ENCODE measurements around the gene CDH23. TPM values are rescaled to one million over a fixed set of nuclear protein-coding genes. Genes with fewer than 3 reads are reported as not detected.

Gene CDH23
- polyA plus RNA-seq, 1 donor (not counting 4 experiments of a cell fraction or from before 2014, with no cell fraction given), result 0.01 TPM

- DNase-seq (ENCODE audit: low read depth, low spot score), result no peak
- dilution Hi-C loops (cut with MboI; ENCODE audit: extremely low pct_ligation_motif_present, low sequenced_read_pairs), result no loop called here
- Histone ChIP-seq H3K9me3 (ENCODE audit: control insufficient read depth, low read depth, low read length) (no peaks in the 10 kb centered on the region), H3K4me3 (ENCODE audit: control insufficient read depth in 2 of 3, extremely low read depth in 1 of 3, insufficient read depth in 2 of 3, low read depth in 1 of 3, low read length in 3 of 3) (no peak overlapping the region), H2AFZ (ENCODE audit: control insufficient read depth, low read length) (no peak overlapping the region), H3K79me2 (ENCODE audit: control insufficient read depth, insufficient read depth, low read length) (no peaks in the 10 kb centered on the region), H3K9ac (ENCODE audit: control insufficient read depth, extremely low read depth, insufficient read depth, low read length) (no peak overlapping the region), H3K27me3 (ENCODE audit: control insufficient read depth, extremely low read depth, insufficient read depth, low read length) (no peaks in the 10 kb centered on the region), H4K20me1 (ENCODE audit: control insufficient read depth, extremely low read depth, insufficient read depth, low read length) (no peaks in the 10 kb centered on the region), H3K4me2 (ENCODE audit: control insufficient read depth, extremely low read depth, insufficient read depth, low read depth, low read length) (no peak overlapping the region), H3K9me1 (ENCODE audit: control insufficient read depth, extremely low read depth, insufficient read depth, low read length) (no peaks in the 10 kb centered on the region), H3K36me3 (ENCODE audit: control insufficient read depth in 2 of 2, extremely low read depth in 1 of 2, insufficient read depth in 2 of 2, low read length in 2 of 2) (no peaks in the 10 kb centered on the region), H3K4me1 (ENCODE audit: control insufficient read depth, extremely low read depth, insufficient read depth, low read length) (no peaks in the 10 kb centered on the region), H3K27ac (ENCODE audit: control insufficient read depth, insufficient read depth, low read length) (no peak overlapping the region)
- FAIRE-seq, result no peak
- TF ChIP-seq EZH2 (IDR thresholded peaks at IDR 0.05; ENCODE audit: low read length) (no peak), CTCF (optimal IDR thresholded peaks at IDR 0.05 in 1 of 3, IDR thresholded peaks at IDR 0.05 in 1 of 3, conservative IDR thresholded peaks at IDR 0.05 in 1 of 3; ENCODE audit: extremely low read depth in 1 of 3, insufficient read depth in 2 of 3, low read length in 3 of 3) (no peak)
Observed at GRCh38 chr10:71380841-71381240, 15.9 kb upstream of the CDH23 start.

- TF ChIP-seq CTCF (optimal IDR thresholded peaks at IDR 0.05 in 1 of 3, IDR thresholded peaks at IDR 0.05 in 1 of 3, conservative IDR thresholded peaks at IDR 0.05 in 1 of 3; ENCODE audit: extremely low read depth in 1 of 3, insufficient read depth in 2 of 3, low read length in 3 of 3), result no peak
- no peak for TF ChIP-seq EZH2 (IDR thresholded peaks at IDR 0.05; ENCODE audit: low read length)
- Histone ChIP-seq H4K20me1 (ENCODE audit: control insufficient read depth, extremely low read depth, insufficient read depth, low read length) (no peaks in the 10 kb centered on the region), H3K27me3 (ENCODE audit: control insufficient read depth, extremely low read depth, insufficient read depth, low read length) (no peaks in the 10 kb centered on the region), H3K36me3 (ENCODE audit: control insufficient read depth in 2 of 2, extremely low read depth in 1 of 2, insufficient read depth in 2 of 2, low read length in 2 of 2) (no peaks in the 10 kb centered on the region), H3K9me1 (ENCODE audit: control insufficient read depth, extremely low read depth, insufficient read depth, low read length) (no peaks in the 10 kb centered on the region), H3K79me2 (ENCODE audit: control insufficient read depth, insufficient read depth, low read length) (no peaks in the 10 kb centered on the region), H3K9ac (ENCODE audit: control insufficient read depth, extremely low read depth, insufficient read depth, low read length) (no peak overlapping the region), H3K27ac (ENCODE audit: control insufficient read depth, insufficient read depth, low read length) (no peak overlapping the region), H3K9me3 (ENCODE audit: control insufficient read depth, low read depth, low read length) (no peaks in the 10 kb centered on the region), H2AFZ (ENCODE audit: control insufficient read depth, low read length) (no peak overlapping the region), H3K4me1 (ENCODE audit: control insufficient read depth, extremely low read depth, insufficient read depth, low read length) (no peaks in the 10 kb centered on the region), H3K4me2 (ENCODE audit: control insufficient read depth, extremely low read depth, insufficient read depth, low read depth, low read length) (no peak overlapping the region), H3K4me3 (ENCODE audit: control insufficient read depth in 2 of 3, extremely low read depth in 1 of 3, insufficient read depth in 2 of 3, low read depth in 1 of 3, low read length in 3 of 3) (no peak overlapping the region)
- no peak for DNase-seq (ENCODE audit: low read depth, low spot score)
- dilution Hi-C loops (cut with MboI; ENCODE audit: extremely low pct_ligation_motif_present, low sequenced_read_pairs), result no loop called here
- no peak for FAIRE-seq
Observed at GRCh38 chr10:71381611-71382010, 15.1 kb upstream of the CDH23 start.
